Endothelial cell of umbilical vein (primary cell): ENCODE results near the gene ACTBL2. TPM values are rescaled to one million over a fixed set of nuclear protein-coding genes. Genes with fewer than 3 reads are reported as not detected.

ENCODE experiments used
- BruUV-seq: library from RNA; stranded (reverse); fragments of 400-500 nt; replicated peaks from 2 replicates; lab custom pipeline; 2021; lab: Mats Ljungman, UMichigan
- CTCF ChIA-PET: fragments of 300-600, 350-600 bp; sonication (Branson Sonifier 250); formaldehyde crosslinking; loops from one replicate; lab custom pipeline; 2021; ENCODE audit warnings: antibody characterized with exemption, inconsistent platforms; lab: Charles Lee
- POLR2A ChIA-PET: fragments of 300-600, 350-600 bp; sonication (Branson Sonifier 250); formaldehyde crosslinking; loops from one replicate; lab custom pipeline; 2021; ENCODE audit warnings: antibody characterized with exemption, inconsistent platforms; lab: Charles Lee
- DNase-seq: peaks from one replicate; pipeline ENCODE4 v3.0.0-alpha.2; 2011; ENCODE audit warnings: low read depth, low spot score
- FAIRE-seq: peaks from 2 replicates; lab custom pipeline; 2011; peaks lifted over from hg19 to GRCh38; lab: Jason Lieb, UNC
- H2AFZ ChIP-seq: 2 replicates; pipeline ENCODE4 v1.6.0; 2012; ENCODE audit warnings: low read depth, low read length, control low read depth, inconsistent platforms
- H3K27ac ChIP-seq: 2 replicates; pipeline ENCODE4 v1.5.1; 2011; ENCODE audit warnings: low read depth, mild to moderate bottlenecking, control low read depth, low read length, moderate library complexity; ENCODE audit not compliant: insufficient read depth
- H3K27me3 ChIP-seq, 2 experiments: 2 replicates each; pipeline versions ENCODE4 v1.6.0 to v1.6.1; 2011; ENCODE audit warnings: low read length in 2 of 2, mixed read lengths in 1 of 2; ENCODE audit not compliant: control insufficient read depth in 2 of 2, insufficient read depth in 2 of 2
- H3K36me3 ChIP-seq, 2 experiments: 2 replicates in 1 of 2; 3 replicates in 1 of 2; pipeline ENCODE4 v1.5.1; 2011; ENCODE audit warnings: low read length in 2 of 2, mild to moderate bottlenecking in 1 of 2, moderate library complexity in 1 of 2; ENCODE audit not compliant: control insufficient read depth in 2 of 2, insufficient read depth in 2 of 2; ENCODE audit errors: extremely low read depth in 1 of 2
- H3K4me1 ChIP-seq: 3 replicates; pipeline ENCODE4 v1.5.1; 2011; ENCODE audit warnings: mild to moderate bottlenecking, low read length; ENCODE audit not compliant: control insufficient read depth, insufficient read depth; ENCODE audit errors: extremely low read depth
- H3K4me2 ChIP-seq: 2 replicates; pipeline ENCODE4 v1.6.1; 2011; ENCODE audit warnings: low read length, control low read depth, mixed read lengths; ENCODE audit not compliant: insufficient read depth
- H3K4me3 ChIP-seq, 3 experiments: fragments of 200-600 bp in 1 of 3; sonication (generic), shearing (Covaris generic) in 1 of 3; replicated peaks in 1 of 3; 2 replicates each; pipeline ENCODE4 v1.5.1; 2011 to 2016; ENCODE audit warnings: control low read depth in 3 of 3, low read length in 3 of 3, mild to moderate bottlenecking in 2 of 3, inconsistent platforms in 1 of 3, low read depth in 1 of 3, moderate library complexity in 1 of 3; ENCODE audit not compliant: insufficient read depth in 1 of 3
- H3K79me2 ChIP-seq: 2 replicates; pipeline ENCODE4 v1.6.0; 2012; ENCODE audit warnings: low read length, inconsistent platforms; ENCODE audit not compliant: control insufficient read depth, insufficient read depth
- H3K9ac ChIP-seq: replicated peaks from 2 replicates; pipeline ENCODE3; 2011; ENCODE audit warnings: low read length, control low read depth; ENCODE audit not compliant: insufficient read depth; ENCODE audit errors: extremely low read depth
- H3K9me1 ChIP-seq: replicated peaks from 3 replicates; pipeline ENCODE4 v1.6.0; 2011; ENCODE audit warnings: mild to moderate bottlenecking, low read length; ENCODE audit not compliant: control insufficient read depth, insufficient read depth; ENCODE audit errors: extremely low read depth
- H3K9me3 ChIP-seq: replicated peaks from 2 replicates; pipeline ENCODE4 v1.5.1; 2012; ENCODE audit warnings: low read length, inconsistent platforms; ENCODE audit not compliant: control insufficient read depth, insufficient read depth
- H4K20me1 ChIP-seq: replicated peaks from 2 replicates; pipeline ENCODE3; 2011; ENCODE audit warnings: mild to moderate bottlenecking, low read length; ENCODE audit not compliant: control insufficient read depth, insufficient read depth; ENCODE audit errors: extremely low read depth
- CTCF ChIP-seq, 2 donors: IDR thresholded peaks; 1 replicate in 1 of 2; 2 replicates in 1 of 2; pipeline ENCODE4 v1.5.1; 2011; ENCODE audit warnings: low read length in 2 of 2, mild to moderate bottlenecking in 2 of 2, moderate library complexity in 2 of 2, control low read depth in 1 of 2, inconsistent platforms in 1 of 2, low read depth in 1 of 2; ENCODE audit not compliant: insufficient read depth in 1 of 2; ENCODE audit errors: extremely low read depth in 1 of 2
- EZH2 ChIP-seq: IDR thresholded peaks from 2 replicates; pipeline ENCODE4 v1.6.1; 2012; ENCODE audit warnings: borderline replicate concordance, low read depth, mild to moderate bottlenecking, moderate library complexity, low read length, inconsistent platforms; ENCODE audit not compliant: severe bottlenecking
- FOS ChIP-seq: IDR thresholded peaks from 2 replicates; pipeline ENCODE4 v1.6.1; 2011; ENCODE audit warnings: mild to moderate bottlenecking, low read length, moderate library complexity, borderline replicate concordance; ENCODE audit not compliant: insufficient read depth
- GATA2 ChIP-seq: IDR thresholded peaks from 2 replicates; pipeline ENCODE4 v1.7.0; 2011; ENCODE audit warnings: low read depth, mild to moderate bottlenecking, moderate library complexity, mixed read lengths, low read length; ENCODE audit not compliant: insufficient read length, insufficient read depth
- JUN ChIP-seq: IDR thresholded peaks from 2 replicates; pipeline ENCODE4 v1.6.1; 2011; ENCODE audit warnings: borderline replicate concordance, low read depth; ENCODE audit not compliant: insufficient read length, insufficient read depth
- MAX ChIP-seq: IDR thresholded peaks from 2 replicates; pipeline ENCODE4 v1.6.1; 2011; ENCODE audit not compliant: insufficient read depth, insufficient read length
- MYC ChIP-seq: IDR thresholded peaks from one replicate; pipeline ENCODE4 v1.6.1; 2011; ENCODE audit warnings: mild to moderate bottlenecking, low read depth, low read length
- POLR2A ChIP-seq: IDR thresholded peaks from 2 replicates; pipeline ENCODE4 v1.6.1; 2012; ENCODE audit warnings: low read depth, mild to moderate bottlenecking, control low read depth, low read length
- POLR2AphosphoS5 ChIP-seq: IDR thresholded peaks from 2 replicates; pipeline ENCODE4 v1.6.1; 2012; ENCODE audit warnings: low read depth, mild to moderate bottlenecking, control low read depth, low read length, moderate library complexity; ENCODE audit not compliant: insufficient read depth
- dilution Hi-C: fragments of 300-500 bp; cut with MboI; formaldehyde crosslinking; loops from one replicate; pipeline ENCODE4 v1.15.0; 2019; ENCODE audit warnings: low sequenced_read_pairs; ENCODE audit not compliant: extremely low pct_ligation_motif_present
- intact Hi-C: fragments of 100-400 bp; cut with micrococcal nuclease; formaldehyde crosslinking; loops from one replicate; pipeline ENCODE4 v1.10.0; 2022
- polyA plus RNA-seq, 4 experiments: library from polyadenylated mRNA; depleted of rRNA in 3 of 4; stranded (reverse) in 3 of 4; unstranded in 1 of 4; fragments of >200 nt; gene quantifications; 2 replicates each; pipeline versions ENCODE4 v1.2.1 to v1.2.3, GENCODE V29; 2011 to 2012; ENCODE audit warnings: missing spikeins in 1 of 4
- total RNA-seq: library from RNA; stranded (reverse); gene quantifications from 2 replicates; pipeline ENCODE4 v1.2.3, GENCODE V29; 2021

The ACTBL2 gene
- total and polyA plus RNA-seq, 2 donors (not counting 3 experiments of a cell fraction or from before 2014, with no cell fraction given) = 0.08 TPM; not detected in 1

- Histone ChIP-seq H3K27me3 (no peaks in the 10 kb centered on the region), H3K9me1 (no peaks in the 10 kb centered on the region), H3K9me3 (no peaks in the 10 kb centered on the region), H3K9ac (no peak overlapping the region), H3K79me2 (no peaks in the 10 kb centered on the region), H2AFZ (no peak overlapping the region), H3K4me2 (no peak overlapping the region), H4K20me1 (no peaks in the 10 kb centered on the region), H3K4me3 (no peak overlapping the region), H3K27ac (no peak overlapping the region), H3K4me1 (peaks cover 2% of the 10 kb centered on the region), H3K36me3 (no peaks in the 10 kb centered on the region)
- dilution Hi-C loops = no loop called here
- CTCF ChIA-PET = no interaction called here
- no peak for TF ChIP-seq GATA2
- TF ChIP-seq CTCF (IDR thresholded peaks at IDR 0.05; ENCODE audit: extremely low read depth in 1 of 2, insufficient read depth in 1 of 2, low read depth in 1 of 2, low read length in 2 of 2) = no peak
- TF ChIP-seq MYC = no peak
- TF ChIP-seq POLR2AphosphoS5 = no peak
- no peak for TF ChIP-seq POLR2A
- no peak for TF ChIP-seq EZH2
- no peak for TF ChIP-seq MAX
- no peak for TF ChIP-seq JUN
- TF ChIP-seq FOS = no peak
- intact Hi-C loops = no loop called here
- BruUV-seq = no TSS peak
- POLR2A ChIA-PET = no interaction called here
- no peak for FAIRE-seq
- DNase-seq = no peak
These were observed 24.2 kb downstream of the ACTBL2 start for GRCh38 chr5:57458443-57458842.
